ENCODE data around the gene PDAP1. TPM values are rescaled to one million over a fixed set of nuclear protein-coding genes. Genes with fewer than 3 reads are reported as not detected.
"Not testable (repeated sequence)": the region's sequence is repeated elsewhere in the genome, so short reads cannot be mapped to it uniquely, and the experiment has no call there.

Gene PDAP1
- total and polyA plus RNA-seq, 2 of the 4 experiments (the other 2 are of a cell fraction): 40.3 to 193 TPM

DNA sequence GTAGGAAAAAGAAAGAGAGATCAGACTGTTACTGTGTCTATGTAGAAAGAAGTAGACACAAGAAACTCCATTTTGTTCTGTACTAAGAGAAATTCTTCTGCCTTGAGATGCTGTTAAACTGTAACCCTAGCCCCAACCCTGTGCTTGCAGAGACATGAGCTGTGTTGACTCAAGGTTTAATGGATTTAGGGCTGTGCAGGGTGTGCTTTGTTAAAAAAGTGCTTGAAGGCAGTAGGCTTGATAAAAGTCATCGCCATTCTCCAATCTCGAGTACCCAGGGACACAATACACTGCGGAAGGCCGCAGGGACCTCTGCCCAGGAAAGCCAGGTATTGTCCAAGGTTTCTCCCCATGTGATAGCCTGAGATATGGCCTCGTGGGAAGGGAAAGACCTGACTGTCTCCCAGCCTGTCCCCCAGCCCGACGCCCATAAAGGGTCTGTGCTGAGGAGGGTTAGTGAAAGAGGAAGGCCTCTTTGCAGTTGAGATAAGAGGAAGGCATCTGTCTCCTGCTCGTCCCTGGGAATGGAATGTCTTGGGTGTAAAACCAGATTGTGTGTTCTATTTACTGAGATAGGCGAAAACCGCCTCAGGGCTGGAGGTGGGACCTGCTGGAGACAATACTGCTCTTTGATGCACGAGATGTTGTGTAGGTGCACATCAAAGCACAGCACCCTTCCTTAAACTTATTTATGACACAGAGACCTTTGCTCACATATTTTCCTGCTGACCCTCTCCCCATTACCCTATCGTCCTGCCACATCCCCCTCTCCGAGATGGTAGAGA is 23.6 kb upstream of the PDAP1 start:
- H2AK5ac ChIP-seq (ENCODE audit: low read depth, low read length); H3K27me3 ChIP-seq (ENCODE audit: control insufficient read depth, insufficient read depth, low read length); H3K23ac ChIP-seq (ENCODE audit: low read depth, low read length); DNase-seq; BruUV-seq (replicated peaks); H3K56ac ChIP-seq (ENCODE audit: extremely low read depth, insufficient read depth, low read length); dilution Hi-C loops (cut with HindIII; ENCODE audit: low sequenced_read_pairs, unreplicated experiment); ATAC-seq (ENCODE audit: low read depth); H3K4ac ChIP-seq (ENCODE audit: low read depth, low read length); H4K8ac ChIP-seq (ENCODE audit: low read depth in 2 of 2, low read length in 2 of 2); H3K18ac ChIP-seq (ENCODE audit: low read depth, low read length); H3K9me3 ChIP-seq (ENCODE audit: control insufficient read depth, insufficient read depth, low read length); H3K4me2 ChIP-seq (ENCODE audit: low read depth, low read length); H3K27ac ChIP-seq (ENCODE audit: insufficient read depth, low read length); H3K79me1 ChIP-seq (ENCODE audit: low read depth in 1 of 2, low read length in 2 of 2); in situ Hi-C loops (cut with MboI; ENCODE audit: low sequenced_read_pairs); H3K4me1 ChIP-seq (ENCODE audit: control insufficient read depth, insufficient read depth, low read length); H3K4me3 ChIP-seq (ENCODE audit: insufficient read depth, low read depth, low read length); H2BK120ac ChIP-seq (ENCODE audit: low read depth, low read length); CTCF ChIA-PET; H2BK15ac ChIP-seq (ENCODE audit: low read depth, low read length); POLR2A ChIA-PET (ENCODE audit: unreplicated experiment); H3K14ac ChIP-seq (replicated peaks; ENCODE audit: low read depth, low read length); H4K5ac ChIP-seq (ENCODE audit: low read depth, low read length); H2AFZ ChIP-seq (replicated peaks; ENCODE audit: low read length, poor library complexity); H2BK5ac ChIP-seq (ENCODE audit: low read depth, low read length, poor library complexity, severe bottlenecking); H4K20me1 ChIP-seq (ENCODE audit: insufficient read depth, low read length); H2BK20ac ChIP-seq (ENCODE audit: low read depth, low read length); H3K9me1 ChIP-seq (ENCODE audit: insufficient read depth, low read length); H4K91ac ChIP-seq (ENCODE audit: insufficient read depth, low read depth, low read length); H3K9ac ChIP-seq (ENCODE audit: low read depth, low read length); H2AK9ac ChIP-seq (replicated peaks; ENCODE audit: low read depth, low read length, poor library complexity); intact Hi-C loops (cut with micrococcal nuclease): not testable (repeated sequence)
- H3K36me3 ChIP-seq (ENCODE audit: control insufficient read depth, insufficient read depth, low read length): peaks cover 51% of the 10 kb centered on the region
- WGBS, 2 experiments (ENCODE audit: extremely low coverage in 2 of 2, insufficient read length in 1 of 2): no CpG with 5 or more reads among the region's 13 CpGs

Measured in IMR-90 (cell line).